GM21737 (cell line): ENCODE measurements around the gene CDH22.

ENCODE experiments used
- ATAC-seq: cut with Tn5 transposase; IDR thresholded peaks from one replicate; pipeline ENCODE4 v1.9.1; 2021; ENCODE audit warnings: mild to moderate bottlenecking, moderate library complexity; ENCODE audit not compliant: unreplicated experiment

CDH22 gene

GRCh38 chr20:46323557-46323956 is 15.3 kb upstream of the CDH22 start:
- ATAC-seq, result no peak

GRCh38 chr20:46322641-46323040 is 14.3 kb upstream of the CDH22 start:
- no peak for ATAC-seq

GRCh38 chr20:46317685-46318177 is 9.4 kb upstream of the CDH22 start:
- no peak for ATAC-seq

- ATAC-seq, result no peak
Observed at GRCh38 chr20:46316984-46317684, 8.8 kb upstream of the CDH22 start.

GRCh38 chr20:46315311-46315710 is 7.0 kb upstream of the CDH22 start:
- no peak for ATAC-seq

- ATAC-seq, result no peak
Observed at GRCh38 chr20:46312945-46313861, 4.9 kb upstream of the CDH22 start.

- ATAC-seq, result no peak
Observed at GRCh38 chr20:46312075-46312944, 4.0 kb upstream of the CDH22 start.

GRCh38 chr20:46311719-46312074 is 3.4 kb upstream of the CDH22 start:
- ATAC-seq, result no peak

GRCh38 chr20:46311039-46311650 is 2.8 kb upstream of the CDH22 start:
- no peak for ATAC-seq

GRCh38 chr20:46309945-46310344 is 1.6 kb upstream of the CDH22 start:
- no peak for ATAC-seq

- ATAC-seq, result no peak
Observed at GRCh38 chr20:46307999-46308257, 370 bp downstream of the CDH22 start.

- ATAC-seq, result no peak
Observed at GRCh38 chr20:46307139-46307998, 929 bp downstream of the CDH22 start.

- no peak for ATAC-seq
Observed at GRCh38 chr20:46306743-46307138, 1.6 kb downstream of the CDH22 start.

- no peak for ATAC-seq
Observed at GRCh38 chr20:46305973-46306360, 2.3 kb downstream of the CDH22 start.

- no peak for ATAC-seq
Observed at GRCh38 chr20:46305331-46305972, 2.8 kb downstream of the CDH22 start.

- no peak for ATAC-seq
Observed at GRCh38 chr20:46304852-46305251, 3.4 kb downstream of the CDH22 start.

GRCh38 chr20:46304361-46304760 is 3.9 kb downstream of the CDH22 start:
- ATAC-seq, result no peak

- no peak for ATAC-seq
Observed at GRCh38 chr20:46303176-46303956, 4.9 kb downstream of the CDH22 start.

- ATAC-seq, result no peak
Observed at GRCh38 chr20:46302106-46302505, 6.2 kb downstream of the CDH22 start.
